GM18511 (cell line): ENCODE data around the gene SHISA5.

Experiments
- ATAC-seq: cut with Tn5 transposase; IDR thresholded peaks from one replicate; pipeline ENCODE4 v1.9.1; 2021; ENCODE audit warnings: mild to moderate bottlenecking, moderate library complexity; ENCODE audit not compliant: unreplicated experiment

Gene SHISA5

DNA sequence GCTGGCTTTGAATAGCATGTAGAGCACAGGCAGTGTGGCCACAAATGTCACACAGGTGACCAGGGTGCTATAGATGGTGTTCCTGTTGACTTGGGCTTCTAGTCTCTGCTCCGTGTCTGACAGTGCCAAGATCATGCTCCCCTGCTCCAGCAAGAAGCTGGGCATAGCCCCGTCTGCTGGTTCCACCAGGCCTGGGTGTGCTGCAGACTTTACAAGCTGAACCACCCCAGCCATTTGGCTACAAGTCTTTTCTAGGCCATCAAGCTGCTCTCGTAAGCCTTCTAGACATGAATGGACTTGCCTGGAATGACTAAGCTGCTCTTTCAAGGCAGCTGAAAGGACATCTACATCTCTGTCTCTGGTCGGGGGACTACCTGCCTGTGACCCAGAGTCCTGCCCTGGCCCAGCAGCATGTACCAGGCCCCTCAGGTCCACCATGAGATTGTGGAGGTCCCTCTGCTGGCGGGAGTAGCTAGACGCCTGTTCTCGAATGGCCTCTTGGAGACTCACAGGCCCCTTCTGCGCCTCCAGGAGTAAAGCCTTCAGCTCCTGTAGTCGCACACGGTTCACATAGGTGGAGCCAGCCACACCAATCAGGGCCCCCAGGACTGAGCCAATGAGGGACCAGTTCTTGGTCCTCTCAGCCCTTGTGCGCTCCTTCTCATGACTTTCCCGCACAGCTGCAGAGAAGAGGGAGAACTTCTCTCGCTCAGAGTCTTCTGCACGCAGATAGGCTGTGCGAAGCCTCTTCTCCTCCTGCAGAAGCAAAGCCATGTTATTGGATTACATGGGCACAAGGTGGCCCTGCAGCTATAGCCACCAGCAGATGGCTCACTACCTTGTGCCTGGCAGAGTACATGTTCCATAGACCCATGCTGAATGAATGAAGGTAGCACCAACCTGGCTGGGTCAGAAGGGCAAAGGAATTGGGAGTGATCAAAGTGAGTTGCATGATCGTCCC lies 71.3 kb downstream of the SHISA5 start:
- no peak for ATAC-seq

DNA sequence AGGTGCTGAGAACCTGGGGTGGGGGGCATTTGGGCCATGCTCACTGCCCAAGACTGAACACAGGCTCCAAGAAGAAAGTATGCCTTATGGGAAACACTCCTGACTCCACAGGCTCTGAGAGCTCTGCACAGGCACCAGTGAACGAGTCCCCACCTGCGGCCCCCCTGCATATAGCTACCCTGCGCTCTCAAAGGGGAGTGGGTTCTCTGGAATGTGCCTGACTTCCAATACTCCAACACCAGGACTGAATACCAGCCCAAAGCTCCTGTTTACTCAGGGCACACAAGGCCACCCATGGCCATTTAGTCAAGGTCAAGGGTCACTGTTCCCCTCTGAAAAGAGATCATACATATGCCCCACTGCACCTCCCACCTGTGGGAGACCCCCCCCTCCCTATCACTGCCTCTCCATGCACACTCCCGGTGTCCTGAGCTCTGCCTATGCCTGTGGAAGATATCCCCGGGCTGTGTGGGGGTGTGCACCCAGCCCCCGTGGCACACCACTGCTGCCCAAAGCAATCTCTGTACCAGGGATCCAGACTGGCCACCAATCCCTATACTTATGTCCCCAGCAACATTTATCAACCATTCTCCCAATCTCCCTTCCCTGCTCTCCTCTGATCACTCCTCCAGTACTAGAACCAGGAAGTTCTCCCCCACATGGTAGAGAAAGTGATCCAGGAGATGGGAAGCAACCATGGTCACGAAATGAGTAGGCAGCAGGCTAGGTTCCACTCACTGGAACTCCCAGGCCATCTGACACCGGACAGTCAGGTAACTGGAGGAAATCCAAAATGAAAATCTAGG lies 72.5 kb downstream of the SHISA5 start:
- no peak for ATAC-seq

DNA sequence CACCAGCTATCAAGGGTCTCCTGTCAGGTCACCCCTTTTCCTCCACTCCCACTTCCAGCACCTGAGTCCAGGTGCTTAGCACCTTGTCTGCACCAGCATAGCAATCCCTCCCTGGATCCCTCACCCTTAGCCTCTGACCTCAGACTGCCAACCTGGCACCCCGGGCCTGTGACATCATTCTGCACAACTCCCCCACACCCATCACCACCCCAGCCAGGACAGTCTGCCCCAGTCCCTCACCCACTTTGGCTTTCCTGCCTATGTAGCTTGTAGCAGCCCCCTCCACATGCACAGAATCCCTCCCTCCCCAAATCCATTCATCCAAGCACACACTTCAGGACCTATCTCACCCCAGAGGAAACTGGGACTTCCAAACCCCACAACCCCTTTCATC lies 73.3 kb downstream of the SHISA5 start:
- ATAC-seq = no peak

DNA sequence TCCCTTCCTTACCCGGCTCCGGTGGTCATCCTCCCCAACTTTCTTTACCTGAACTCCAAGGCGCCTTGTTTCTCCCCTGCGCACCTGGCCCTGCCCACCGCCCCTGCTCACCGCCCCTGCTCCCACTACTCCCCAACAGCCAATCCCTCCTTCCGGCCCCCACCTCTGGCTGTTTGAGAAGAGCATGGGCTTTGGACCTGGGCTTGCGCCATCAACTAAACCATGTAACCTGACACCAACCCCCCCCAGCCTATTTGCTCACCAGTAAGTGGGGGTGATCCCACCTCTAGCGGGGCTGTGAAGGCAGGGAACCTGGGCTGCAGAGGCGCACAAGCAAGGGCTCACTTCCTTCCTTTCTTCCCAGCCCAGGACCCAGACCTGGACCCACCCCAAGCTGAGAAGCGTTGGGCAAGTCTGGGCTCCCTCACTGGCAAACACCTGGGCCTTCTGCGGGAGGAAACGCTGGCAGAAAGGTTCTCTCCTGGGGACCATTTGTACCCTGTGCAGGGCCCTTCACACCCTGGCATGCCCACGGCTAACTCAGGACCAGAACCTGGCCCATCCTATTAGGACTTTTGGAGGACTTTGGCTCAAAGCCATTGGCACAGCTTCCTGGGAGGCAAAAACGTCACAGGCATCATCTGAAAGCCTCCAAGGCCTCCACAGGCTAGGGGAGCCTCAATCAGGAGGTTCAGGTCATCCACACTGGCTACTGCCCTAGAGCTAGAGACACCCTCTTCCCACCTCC lies 73.8 kb downstream of the SHISA5 start, which contains the start of gene PLXNB1:
Gene PLXNB1, minus strand, starts transcription at position 127 of the 748 bp plus-strand sequence. CDS start 5,475 bp downstream, outside the sequence.
- ATAC-seq = peak; percentile 33

DNA sequence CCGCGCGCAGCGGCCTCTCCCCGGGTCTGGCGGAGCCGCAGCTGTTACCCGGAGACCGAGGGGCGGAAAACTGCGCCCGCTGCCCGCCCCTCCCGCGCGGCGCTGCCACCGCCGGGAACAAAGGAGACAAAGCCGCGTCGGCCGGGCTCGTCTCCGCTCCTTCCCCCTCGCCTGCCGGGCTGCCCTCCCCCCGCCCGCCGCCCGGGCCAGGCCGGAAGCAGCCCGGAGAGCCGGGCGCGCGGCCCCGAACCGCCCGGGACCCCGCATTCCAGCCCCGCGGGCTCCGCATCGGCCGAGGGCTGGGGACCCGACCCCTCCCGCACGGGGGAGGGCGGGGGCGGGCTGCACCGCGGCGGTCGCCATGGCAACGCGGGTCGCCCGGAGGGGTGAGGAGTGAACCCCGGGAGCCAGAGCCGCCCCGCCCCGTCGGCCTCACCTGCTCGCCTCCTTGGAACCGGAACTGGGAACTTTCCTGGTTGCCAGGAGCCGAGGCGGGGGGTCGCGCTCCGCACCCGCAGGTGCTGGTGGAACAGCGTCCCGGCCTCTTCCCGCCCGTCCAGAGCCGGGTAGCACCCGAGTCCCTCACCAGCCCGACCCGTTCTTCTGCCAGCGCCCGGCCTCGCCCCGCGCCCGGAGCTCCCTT lies 74.5 kb downstream of the SHISA5 start:
- peak; percentile 40 for ATAC-seq

DNA sequence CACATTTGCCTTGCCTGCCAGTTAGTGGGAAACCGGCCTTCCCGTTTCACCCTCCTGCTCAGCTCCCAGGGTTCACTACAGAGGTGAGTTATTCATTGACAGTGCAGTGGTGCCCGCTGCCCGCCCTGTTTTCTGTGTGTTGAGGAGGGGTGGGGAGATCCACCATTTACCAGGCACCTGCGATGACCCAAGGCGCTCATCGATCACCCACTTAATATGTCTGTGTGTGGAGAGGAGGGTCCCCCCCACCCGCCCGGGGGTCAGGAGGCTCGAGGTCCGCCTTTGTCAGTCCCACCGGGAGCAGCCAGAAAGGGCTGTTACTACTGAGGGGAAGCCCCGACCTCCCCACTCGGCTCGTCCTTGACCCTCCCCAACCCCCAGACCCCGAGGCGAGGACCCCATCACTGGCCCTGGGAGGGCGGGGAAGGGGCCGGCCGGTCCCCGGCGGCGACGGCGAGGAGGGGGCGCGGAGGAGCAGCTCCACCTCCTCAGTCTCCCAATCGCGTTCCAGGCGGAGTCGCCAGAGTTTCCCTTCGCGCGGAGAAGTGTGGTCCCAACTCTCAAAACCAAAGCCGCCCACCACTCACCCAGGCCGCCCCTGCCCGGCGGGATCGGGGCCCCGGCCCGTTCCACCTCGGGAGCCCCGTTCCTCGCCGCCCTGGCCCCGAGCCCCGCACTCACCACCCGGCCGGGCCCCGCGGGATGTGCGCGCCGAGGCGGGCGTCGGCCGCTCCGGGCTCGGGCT lies 75.2 kb downstream of the SHISA5 start:
- ATAC-seq = peak; percentile 41

DNA sequence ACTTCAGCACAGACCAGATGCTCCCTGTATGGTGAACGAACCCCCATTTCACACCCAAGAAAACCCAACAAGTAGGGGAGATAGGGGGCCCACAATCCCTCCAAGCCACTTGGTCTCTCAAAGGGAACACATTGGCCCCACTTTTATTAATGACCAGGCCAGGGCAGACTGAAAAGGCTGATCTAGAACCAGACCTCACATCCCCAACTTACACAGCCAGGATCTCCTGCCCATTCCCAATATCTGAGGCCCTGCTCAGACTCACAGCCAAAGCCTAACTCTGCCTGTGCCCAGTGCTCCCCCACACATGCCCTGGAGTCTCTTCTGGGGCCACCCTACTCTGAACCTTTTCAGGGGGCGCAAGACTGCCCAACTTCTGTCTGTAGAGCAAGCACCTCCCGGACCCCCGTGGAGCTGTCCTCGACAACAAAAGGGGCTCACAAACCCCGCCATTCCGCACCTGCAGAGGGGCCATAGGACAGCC lies 75.8 kb downstream of the SHISA5 start:
- no peak for ATAC-seq

DNA sequence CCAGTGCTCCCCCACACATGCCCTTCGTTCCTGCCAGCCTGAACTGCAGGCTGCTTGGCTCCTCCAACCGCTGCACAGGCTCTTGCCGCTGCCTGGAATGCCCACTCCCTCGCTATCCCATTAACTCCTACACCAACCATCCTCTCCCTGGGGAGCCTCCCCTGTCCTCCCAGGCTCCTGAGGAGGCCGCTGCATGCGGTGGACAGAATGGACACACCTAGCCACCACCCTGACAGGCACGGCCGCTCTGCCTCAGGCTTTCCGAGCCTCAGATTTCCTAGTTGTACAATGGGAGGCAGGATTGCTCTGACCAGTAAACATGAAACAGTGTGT lies 76.4 kb downstream of the SHISA5 start:
- ATAC-seq = no peak

DNA sequence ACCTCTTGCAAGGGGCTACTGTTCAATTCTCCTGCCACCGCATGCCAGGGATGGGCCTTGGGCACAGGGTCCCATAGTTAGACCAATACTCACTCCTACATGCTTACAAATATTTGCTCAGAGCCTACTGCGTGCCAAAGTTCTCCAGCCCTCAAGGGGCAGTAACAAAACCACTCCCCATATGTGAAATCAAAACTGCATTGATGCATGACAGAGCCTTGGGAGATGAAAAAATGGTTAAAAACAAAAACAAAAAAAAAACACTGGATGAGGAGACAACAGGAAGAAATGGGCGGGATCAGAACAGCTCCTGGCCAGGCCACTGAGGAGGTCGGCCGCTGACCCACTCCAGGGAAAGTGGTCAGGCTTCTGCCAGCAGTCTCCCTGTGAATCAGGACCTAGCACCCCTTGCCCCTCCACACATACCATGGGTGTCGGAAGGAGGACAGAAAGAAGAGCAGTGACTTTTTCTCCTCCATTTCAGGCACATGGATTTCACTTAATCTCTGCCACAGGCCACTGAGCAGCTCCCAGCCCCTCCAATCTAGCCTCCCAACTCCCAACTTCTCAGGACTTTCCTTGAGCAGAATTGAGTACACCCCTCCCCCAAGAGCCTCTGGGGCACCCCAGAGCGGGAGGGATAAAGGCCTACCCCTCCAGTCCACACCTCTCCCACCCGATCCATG lies 76.9 kb downstream of the SHISA5 start:
- no peak for ATAC-seq

DNA sequence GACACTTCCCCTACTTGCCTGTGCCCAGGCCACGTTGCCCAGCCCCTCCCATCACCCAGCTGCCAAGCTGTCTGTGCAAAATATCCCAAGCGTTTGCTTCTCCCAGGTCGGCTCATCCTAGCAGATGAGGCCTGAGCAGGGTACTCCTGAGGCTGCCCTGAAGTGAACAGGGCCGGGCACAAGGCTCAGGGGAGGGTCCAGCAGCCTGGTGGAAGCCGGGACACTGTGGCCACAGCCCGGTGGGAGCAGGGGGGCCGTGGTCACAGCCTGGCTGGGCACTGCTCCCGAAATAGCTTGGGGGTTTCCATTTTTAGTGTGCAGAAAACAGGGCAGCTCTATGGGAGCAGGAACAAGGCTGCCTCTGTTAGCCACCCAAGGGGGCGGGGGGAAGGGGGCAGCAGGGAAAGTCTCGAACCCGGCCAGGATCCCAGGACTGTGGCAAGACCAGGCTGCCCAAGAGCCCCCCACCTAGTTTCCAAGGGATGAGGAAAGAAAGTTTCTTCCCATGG lies 77.5 kb downstream of the SHISA5 start:
- no peak for ATAC-seq

DNA sequence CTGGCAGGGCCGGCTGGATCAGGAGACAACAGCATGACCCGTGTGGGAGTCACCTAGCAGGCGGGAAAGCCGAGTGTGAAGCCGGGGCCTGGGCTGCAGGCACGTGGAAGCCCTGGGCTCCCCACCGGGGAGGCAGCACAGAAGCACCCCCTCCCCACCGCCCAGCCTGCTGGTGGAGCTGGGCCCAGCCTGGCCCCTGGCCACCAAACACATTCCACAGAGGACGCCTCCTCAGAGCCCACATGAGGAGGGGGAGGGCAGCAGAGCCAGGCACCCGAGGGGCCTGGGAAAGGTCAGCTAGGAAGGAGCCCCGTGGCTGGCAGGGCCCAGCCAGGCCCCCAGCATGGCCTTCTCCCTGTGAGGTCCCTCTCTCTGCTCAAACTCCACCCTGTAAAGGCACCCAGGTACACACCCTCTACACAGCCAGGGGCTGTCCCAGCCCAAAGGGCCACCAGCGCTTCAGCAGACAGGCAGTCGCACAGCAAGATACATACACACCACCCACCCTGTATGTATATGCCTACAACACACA lies 78.6 kb downstream of the SHISA5 start:
- ATAC-seq = no peak

DNA sequence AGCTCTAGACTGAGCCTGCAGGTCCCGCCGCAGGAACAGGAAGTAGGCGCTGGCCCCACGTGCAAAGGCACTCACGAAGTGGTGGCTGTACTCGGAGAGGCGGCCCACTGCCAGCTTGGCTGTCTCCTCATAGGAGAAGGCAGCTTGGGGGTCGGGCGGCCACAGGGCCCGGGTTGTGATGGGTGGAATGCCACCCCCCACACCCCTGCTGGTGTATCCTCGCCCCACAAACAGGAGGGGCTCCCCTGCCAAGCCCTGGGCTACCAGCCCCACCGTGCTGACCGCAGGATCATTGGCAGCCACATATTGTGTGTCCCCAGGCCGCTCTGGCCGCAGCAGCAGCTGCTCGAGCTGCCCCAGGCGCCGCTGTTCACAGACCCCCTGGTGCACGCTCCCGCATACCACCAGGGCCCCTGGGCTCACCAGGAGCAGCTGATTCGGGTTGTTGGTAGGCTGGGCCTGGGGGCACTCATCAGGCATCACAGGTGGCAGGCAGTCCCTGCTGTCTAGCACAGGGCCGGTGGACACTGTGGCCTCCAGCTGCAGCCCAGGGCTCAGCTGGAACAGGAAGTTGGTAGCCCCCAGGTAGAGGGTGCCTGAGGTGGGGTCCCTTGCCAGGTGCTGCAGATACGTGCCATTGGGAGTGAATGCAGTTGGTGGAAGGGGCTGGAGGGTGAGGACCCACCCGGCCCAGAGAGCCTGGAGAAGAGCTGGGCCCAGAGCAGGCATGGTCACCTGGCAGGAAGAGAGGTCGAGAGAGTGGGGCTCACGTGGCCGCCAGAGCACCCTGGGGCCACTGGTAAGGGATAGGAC lies 79.9 kb downstream of the SHISA5 start:
- ATAC-seq = no peak

DNA sequence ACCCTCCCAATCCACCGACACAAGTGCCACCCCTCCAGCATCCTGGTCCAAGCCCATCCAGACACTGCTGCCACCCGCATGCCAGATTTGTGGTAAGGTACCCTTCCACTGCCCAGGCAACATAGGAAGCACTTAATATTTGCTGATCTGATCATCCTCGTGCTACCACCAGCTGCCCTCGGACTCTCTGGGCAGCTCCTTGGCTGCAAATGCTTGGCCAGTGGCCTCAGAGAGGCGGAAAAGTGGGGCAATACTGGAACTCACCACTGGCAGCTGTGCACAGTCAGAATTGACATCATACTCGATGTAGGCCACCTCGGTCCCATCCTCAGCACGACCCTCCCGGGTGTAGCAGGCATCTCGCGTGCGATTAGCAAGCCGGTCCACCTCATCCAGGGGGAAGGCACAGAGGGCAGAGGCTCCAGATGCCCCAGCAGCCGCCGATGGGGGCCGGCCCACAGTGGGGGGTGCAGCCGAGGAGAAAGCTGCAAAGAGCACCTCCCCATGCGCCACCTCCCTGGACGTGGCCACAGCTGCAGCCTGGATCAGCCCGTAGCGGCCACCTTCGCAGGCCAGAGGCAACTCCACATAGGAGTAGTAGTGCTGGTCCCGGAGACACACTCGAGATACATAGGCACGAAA lies 80.6 kb downstream of the SHISA5 start:
- no peak for ATAC-seq

DNA sequence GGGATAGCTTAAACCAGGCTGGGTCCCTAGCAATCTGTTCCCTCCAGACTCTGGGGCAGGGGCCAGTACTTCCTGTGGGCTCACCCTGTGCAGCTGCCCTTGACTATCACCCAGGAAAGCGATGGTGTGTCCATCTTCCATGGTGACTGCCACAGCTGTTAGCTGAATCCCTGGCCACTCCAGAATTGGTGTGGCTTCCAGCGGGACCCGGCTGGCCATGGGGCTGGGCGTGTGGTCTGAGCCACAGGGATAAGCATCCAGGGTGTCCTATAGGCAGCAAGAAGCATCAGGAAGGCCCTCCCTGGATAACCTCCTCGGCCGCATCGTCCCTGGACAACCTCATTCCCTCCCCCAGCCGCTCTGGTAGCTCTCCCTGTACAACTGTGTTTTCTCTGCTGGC lies 81.3 kb downstream of the SHISA5 start:
- no peak for ATAC-seq

DNA sequence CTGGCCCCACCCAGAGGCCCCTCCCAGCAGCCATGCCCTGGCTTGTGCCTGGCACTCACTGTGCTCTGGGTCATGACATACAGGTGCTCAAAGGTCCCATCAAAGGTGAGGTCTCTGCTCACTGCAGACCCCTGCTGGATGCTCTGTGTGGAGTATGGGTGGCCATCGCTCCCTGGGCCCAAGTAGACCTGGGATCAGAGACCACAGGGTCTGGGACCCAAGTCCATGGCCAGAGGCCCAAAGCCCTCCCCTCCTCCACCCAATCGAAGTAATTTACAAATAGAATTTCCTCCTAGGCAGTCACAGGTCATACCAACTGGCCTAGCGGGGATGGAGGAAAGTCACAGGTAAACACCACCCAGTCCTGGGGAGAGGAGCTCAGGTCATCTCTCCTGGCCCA lies 81.7 kb downstream of the SHISA5 start:
- ATAC-seq = no peak

DNA sequence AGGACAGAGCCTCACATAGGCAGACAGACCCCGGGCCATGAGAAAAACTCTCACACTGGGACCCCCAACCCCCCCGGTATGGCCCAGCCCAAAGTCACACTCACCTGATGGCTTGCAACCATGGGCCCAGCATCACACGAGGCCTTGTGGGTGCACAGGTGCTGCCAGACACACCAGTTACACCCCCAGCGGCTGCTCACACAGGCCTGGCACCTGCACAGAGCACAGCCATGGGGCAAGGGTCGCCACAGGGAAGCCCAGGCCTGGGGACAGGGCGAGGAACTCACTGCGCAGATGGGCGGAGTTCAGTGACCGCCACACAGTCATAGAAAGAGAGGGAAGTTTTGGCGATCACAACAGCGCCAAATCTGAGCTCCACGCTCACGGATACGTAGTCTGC lies 83.4 kb downstream of the SHISA5 start:
- ATAC-seq = no peak

DNA sequence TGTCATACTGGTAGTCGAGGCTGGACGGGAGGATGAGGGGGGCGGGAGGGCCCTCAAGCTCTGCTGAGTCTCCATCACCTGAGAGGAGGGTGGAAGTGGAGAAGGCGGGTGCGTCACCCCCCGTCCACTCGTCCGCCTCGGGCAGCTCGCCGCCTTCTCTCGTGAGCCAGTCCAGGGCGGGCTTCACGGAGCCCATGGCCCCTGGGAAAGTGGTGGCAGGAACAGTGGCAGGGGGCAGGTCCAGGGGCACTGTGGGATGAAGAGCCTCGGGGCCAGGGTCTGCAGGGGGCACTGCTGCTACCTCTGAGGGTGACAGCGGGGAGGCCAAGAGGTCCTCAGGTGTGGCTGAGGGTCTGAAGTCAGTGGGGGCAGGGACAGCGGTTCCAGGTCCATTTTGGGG lies 84.4 kb downstream of the SHISA5 start:
- ATAC-seq = no peak

DNA sequence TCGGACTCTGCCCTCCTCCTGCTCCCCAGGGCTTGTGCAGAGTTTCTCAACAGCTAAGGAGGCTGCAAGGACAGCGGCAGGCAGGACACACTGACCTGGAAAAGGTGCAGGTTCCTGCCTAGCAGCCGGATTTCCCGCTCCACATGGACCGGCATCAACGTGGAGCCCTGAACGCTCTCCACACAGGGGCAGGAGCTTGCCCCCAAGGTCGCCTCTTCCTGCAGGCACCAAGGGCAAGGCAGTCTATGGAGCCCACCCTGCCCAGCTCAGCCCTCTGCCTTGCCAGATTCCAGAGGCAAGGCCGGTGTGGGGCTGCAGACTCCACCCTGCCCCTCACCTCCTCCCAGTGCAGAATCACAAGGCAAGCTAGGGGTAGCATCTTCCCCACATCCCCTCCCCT lies 84.8 kb downstream of the SHISA5 start:
- ATAC-seq = no peak
